HL-60 (cell line): Measurements from ENCODE around the gene SLC22A23.

Experiments
- DNase-seq, 2 experiments: peaks; one replicate each; pipeline ENCODE4 v3.0.0-alpha.2; 2010 to 2020; ENCODE audit warnings: low read depth in 1 of 2, low spot score in 1 of 2
- H3K27ac ChIP-seq: fragments of 250-450 bp; sonication (Bioruptor Pico); replicated peaks from 2 replicates; pipeline ENCODE4 v1.5.1; 2020; ENCODE audit warnings: mild to moderate bottlenecking, moderate library complexity
- H3K27me3 ChIP-seq: fragments of 250-450 bp; sonication (Bioruptor Pico); 2 replicates; pipeline ENCODE4 v1.5.1; 2021; ENCODE audit warnings: mild to moderate bottlenecking, moderate library complexity; ENCODE audit not compliant: insufficient read depth, poor library complexity, severe bottlenecking
- H3K4me3 ChIP-seq: replicated peaks from 2 replicates; pipeline ENCODE4 v1.5.1; 2011; ENCODE audit warnings: mild to moderate bottlenecking, control low read depth, low read length; ENCODE audit not compliant: insufficient read depth
- CTCF ChIP-seq: IDR thresholded peaks from one replicate; pipeline ENCODE4 v1.5.1; 2011; ENCODE audit warnings: low read length, control low read depth, inconsistent platforms; ENCODE audit not compliant: insufficient read depth
- GABPA ChIP-seq: IDR thresholded peaks from 2 replicates; pipeline ENCODE4 v1.6.1; 2012; ENCODE audit warnings: low read depth
- POLR2AphosphoS5 ChIP-seq: IDR thresholded peaks from 2 replicates; pipeline ENCODE4 v1.6.1; 2012; ENCODE audit warnings: low read depth
- SPI1 ChIP-seq: IDR thresholded peaks from 2 replicates; pipeline ENCODE4 v1.6.1; 2012; ENCODE audit warnings: low read depth, mild to moderate bottlenecking, borderline replicate concordance
- TF ChIP-seq, protein P1 (sequence below): IDR thresholded peaks from 2 replicates; pipeline ENCODE4 v1.6.1; 2012; ENCODE audit warnings: low read depth; ENCODE audit not compliant: insufficient replicate concordance

SLC22A23 gene

DNA sequence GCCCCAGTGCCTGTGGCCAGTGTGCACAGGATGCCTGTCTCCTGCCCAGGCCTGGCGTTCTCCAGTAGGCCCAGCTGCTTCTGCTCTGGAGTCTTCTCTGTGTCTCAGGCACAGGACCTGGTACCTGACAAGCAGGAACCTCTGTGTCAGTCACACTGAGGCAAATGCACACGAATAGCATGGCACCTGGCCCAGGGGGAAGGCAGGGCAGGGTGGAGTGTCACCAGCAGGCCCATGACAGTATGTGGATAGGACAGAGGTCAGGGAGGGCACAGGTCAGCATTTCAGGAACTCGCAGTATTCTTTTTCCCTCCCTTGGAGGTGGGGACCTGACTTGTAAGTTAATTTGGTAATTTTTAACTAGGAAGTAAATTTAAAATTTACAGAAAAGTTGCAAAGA is 192.5 kb downstream of the SLC22A23 start:
- TF ChIP-seq POLR2AphosphoS5, result no peak
- TF ChIP-seq CTCF, result no peak
- TF ChIP-seq, protein P1, sequence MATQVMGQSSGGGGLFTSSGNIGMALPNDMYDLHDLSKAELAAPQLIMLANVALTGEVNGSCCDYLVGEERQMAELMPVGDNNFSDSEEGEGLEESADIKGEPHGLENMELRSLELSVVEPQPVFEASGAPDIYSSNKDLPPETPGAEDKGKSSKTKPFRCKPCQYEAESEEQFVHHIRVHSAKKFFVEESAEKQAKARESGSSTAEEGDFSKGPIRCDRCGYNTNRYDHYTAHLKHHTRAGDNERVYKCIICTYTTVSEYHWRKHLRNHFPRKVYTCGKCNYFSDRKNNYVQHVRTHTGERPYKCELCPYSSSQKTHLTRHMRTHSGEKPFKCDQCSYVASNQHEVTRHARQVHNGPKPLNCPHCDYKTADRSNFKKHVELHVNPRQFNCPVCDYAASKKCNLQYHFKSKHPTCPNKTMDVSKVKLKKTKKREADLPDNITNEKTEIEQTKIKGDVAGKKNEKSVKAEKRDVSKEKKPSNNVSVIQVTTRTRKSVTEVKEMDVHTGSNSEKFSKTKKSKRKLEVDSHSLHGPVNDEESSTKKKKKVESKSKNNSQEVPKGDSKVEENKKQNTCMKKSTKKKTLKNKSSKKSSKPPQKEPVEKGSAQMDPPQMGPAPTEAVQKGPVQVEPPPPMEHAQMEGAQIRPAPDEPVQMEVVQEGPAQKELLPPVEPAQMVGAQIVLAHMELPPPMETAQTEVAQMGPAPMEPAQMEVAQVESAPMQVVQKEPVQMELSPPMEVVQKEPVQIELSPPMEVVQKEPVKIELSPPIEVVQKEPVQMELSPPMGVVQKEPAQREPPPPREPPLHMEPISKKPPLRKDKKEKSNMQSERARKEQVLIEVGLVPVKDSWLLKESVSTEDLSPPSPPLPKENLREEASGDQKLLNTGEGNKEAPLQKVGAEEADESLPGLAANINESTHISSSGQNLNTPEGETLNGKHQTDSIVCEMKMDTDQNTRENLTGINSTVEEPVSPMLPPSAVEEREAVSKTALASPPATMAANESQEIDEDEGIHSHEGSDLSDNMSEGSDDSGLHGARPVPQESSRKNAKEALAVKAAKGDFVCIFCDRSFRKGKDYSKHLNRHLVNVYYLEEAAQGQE, result no peak
- TF ChIP-seq GABPA, result no peak
- TF ChIP-seq SPI1, result no peak
- Histone ChIP-seq H3K27ac (no peak overlapping the region), H3K27me3 (no peaks in the 10 kb centered on the region), H3K4me3 (no peak overlapping the region)
- no peak for DNase-seq

GRCh38 chr6:3263096-3263495 is 193.8 kb downstream of the SLC22A23 start:
- H3K4me3 ChIP-seq, result no peak overlapping the region
- DNase-seq, result no peak
- H3K27me3 ChIP-seq, result no peaks in the 10 kb centered on the region
- TF ChIP-seq SPI1 (no peak), POLR2AphosphoS5 (no peak), CTCF (no peak), GABPA (no peak)
- TF ChIP-seq, protein P1, result no peak
- no peak overlapping the region for H3K27ac ChIP-seq

DNA sequence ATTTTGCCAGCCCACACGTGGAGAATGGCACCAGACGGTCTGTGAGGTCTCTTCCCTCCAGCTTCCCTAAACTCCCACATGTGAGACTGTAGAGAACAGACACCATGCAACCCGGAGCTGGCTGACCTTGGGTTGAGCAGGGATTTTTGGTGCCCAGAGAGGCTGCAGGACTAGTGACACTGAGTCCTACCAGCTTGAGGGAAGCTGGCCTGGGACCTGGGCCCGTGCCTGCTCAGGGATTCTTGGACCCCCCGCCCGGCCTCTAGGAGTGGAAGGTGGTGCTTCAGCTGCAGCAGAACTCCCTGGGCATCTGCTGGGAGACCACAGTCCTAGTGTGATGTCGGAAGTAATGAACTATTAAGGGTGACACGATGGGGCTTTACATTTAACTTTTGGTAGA is 194.9 kb downstream of the SLC22A23 start:
- Histone ChIP-seq H3K27me3 (peaks cover 3% of the 10 kb centered on the region), H3K4me3 (no peak overlapping the region), H3K27ac (no peak overlapping the region)
- no peak for DNase-seq
- no peak for TF ChIP-seq GABPA
- TF ChIP-seq SPI1, result no peak
- TF ChIP-seq, protein P1, result no peak

DNA sequence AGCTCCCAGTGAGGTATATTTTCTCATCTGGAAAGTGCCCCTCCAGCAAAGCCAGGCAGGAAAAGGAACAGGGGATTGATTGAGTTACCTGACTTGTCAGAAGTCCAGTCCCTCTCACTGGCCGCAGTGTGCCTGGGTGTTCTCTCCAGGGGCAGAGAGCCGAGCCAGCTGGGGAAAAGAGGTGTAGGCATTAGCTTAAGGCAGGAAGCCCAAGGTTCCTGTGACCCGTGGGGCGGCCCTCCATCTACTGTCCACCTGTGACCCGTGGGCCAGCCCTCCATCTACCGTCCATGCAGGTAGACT is 195.4 kb downstream of the SLC22A23 start:
- TF ChIP-seq CTCF (no peak), POLR2AphosphoS5 (no peak), SPI1 (no peak), GABPA (no peak)
- TF ChIP-seq, protein P1, result no peak
- Histone ChIP-seq H3K4me3 (no peak overlapping the region), H3K27me3 (peaks cover 3% of the 10 kb centered on the region), H3K27ac (no peak overlapping the region)
- DNase-seq, result no peak
